CD8-positive, alpha-beta memory T cell (primary cell): Measurements from ENCODE around the gene NBDY. TPM values are rescaled to one million over a fixed set of nuclear protein-coding genes. Genes with fewer than 3 reads are reported as not detected.

Experiments used
- CTCF ChIA-PET: fragments of 350-600 bp; sonication (Branson Sonifier 250); formaldehyde crosslinking; loops from one replicate; lab custom pipeline; 2021; ENCODE audit warnings: antibody characterized with exemption; lab: Charles Lee
- POLR2A ChIA-PET: fragments of 350-600 bp; sonication (Branson Sonifier 250); formaldehyde crosslinking; loops from one replicate; lab custom pipeline; 2021; ENCODE audit warnings: antibody characterized with exemption; lab: Charles Lee
- DNase-seq, 5 donors: peaks; one replicate each; pipeline versions ENCODE4 v3.0.0 to v3.0.0-alpha.2; 2020 to 2022; ENCODE audit warnings: mixed read lengths in 1 of 5
- H3K27ac ChIP-seq: one replicate; pipeline ENCODE4 v1.7.0; 2013; ENCODE audit warnings: low read depth, mild to moderate bottlenecking, low read length, moderate library complexity
- H3K27me3 ChIP-seq: 2 replicates; pipeline ENCODE4 v1.7.0; 2013; ENCODE audit warnings: low read length, mild to moderate bottlenecking; ENCODE audit not compliant: insufficient read depth, poor library complexity, severe bottlenecking
- H3K36me3 ChIP-seq: 2 replicates; pipeline ENCODE4 v1.7.0; 2013; ENCODE audit warnings: mild to moderate bottlenecking, low read length, moderate library complexity; ENCODE audit not compliant: insufficient read depth
- H3K4me1 ChIP-seq: 2 replicates; pipeline ENCODE4 v1.7.0; 2013; ENCODE audit warnings: mild to moderate bottlenecking, low read length, moderate library complexity; ENCODE audit not compliant: insufficient read depth
- H3K4me3 ChIP-seq: 2 replicates; pipeline ENCODE4 v1.7.0; 2013; ENCODE audit warnings: mild to moderate bottlenecking, low read length
- H3K9me3 ChIP-seq: 2 replicates; pipeline ENCODE4 v1.7.0; 2013; ENCODE audit warnings: mild to moderate bottlenecking, low read length
- H3K27ac Mint-ChIP-seq, 8 donors: one replicate each; pipeline ENCODE4 v1.8.0; 2020 to 2021; ENCODE audit warnings: mixed read lengths in 8 of 8, mild to moderate bottlenecking in 6 of 8, inconsistent platforms in 3 of 8, moderate library complexity in 3 of 8
- H3K27me3 Mint-ChIP-seq, 2 donors: one replicate each; pipeline ENCODE4 v1.8.0; 2020 to 2021; ENCODE audit warnings: mixed read lengths in 2 of 2, mild to moderate bottlenecking in 1 of 2, moderate library complexity in 1 of 2
- H3K36me3 Mint-ChIP-seq, 3 donors: one replicate each; pipeline ENCODE4 v1.8.0; 2020 to 2021; ENCODE audit warnings: mixed read lengths in 3 of 3, inconsistent platforms in 1 of 3, mild to moderate bottlenecking in 1 of 3
- H3K4me1 Mint-ChIP-seq, 3 donors: one replicate each; pipeline ENCODE4 v1.8.0; 2020 to 2021; ENCODE audit warnings: mixed read lengths in 3 of 3, inconsistent platforms in 1 of 3, mild to moderate bottlenecking in 1 of 3
- H3K4me3 Mint-ChIP-seq, 7 donors: one replicate each; pipeline ENCODE4 v1.8.0; 2020 to 2021; ENCODE audit warnings: mixed read lengths in 7 of 7, mild to moderate bottlenecking in 6 of 7, moderate library complexity in 4 of 7, inconsistent platforms in 2 of 7
- H3K9me3 Mint-ChIP-seq, 5 donors: one replicate each; pipeline ENCODE4 v1.8.0; 2020 to 2022; ENCODE audit warnings: mixed read lengths in 5 of 5, mild to moderate bottlenecking in 3 of 5, moderate library complexity in 2 of 5, inconsistent platforms in 1 of 5
- polyA plus RNA-seq: library from polyadenylated mRNA; unstranded; fragments of 300-500 nt; fragmentation: Illumina TruSeq; gene quantifications from one replicate; pipeline ENCODE4 v1.2.3, GENCODE V29; 2021
- total RNA-seq, 2 experiments: library from RNA; stranded (reverse); gene quantifications; one replicate each; pipeline ENCODE4 v1.2.3, GENCODE V29; 2021

NBDY gene
- total and polyA plus RNA-seq, 3 experiments from 2014 or later: 34.1 to 65.2 (median 34.8) TPM

DNA sequence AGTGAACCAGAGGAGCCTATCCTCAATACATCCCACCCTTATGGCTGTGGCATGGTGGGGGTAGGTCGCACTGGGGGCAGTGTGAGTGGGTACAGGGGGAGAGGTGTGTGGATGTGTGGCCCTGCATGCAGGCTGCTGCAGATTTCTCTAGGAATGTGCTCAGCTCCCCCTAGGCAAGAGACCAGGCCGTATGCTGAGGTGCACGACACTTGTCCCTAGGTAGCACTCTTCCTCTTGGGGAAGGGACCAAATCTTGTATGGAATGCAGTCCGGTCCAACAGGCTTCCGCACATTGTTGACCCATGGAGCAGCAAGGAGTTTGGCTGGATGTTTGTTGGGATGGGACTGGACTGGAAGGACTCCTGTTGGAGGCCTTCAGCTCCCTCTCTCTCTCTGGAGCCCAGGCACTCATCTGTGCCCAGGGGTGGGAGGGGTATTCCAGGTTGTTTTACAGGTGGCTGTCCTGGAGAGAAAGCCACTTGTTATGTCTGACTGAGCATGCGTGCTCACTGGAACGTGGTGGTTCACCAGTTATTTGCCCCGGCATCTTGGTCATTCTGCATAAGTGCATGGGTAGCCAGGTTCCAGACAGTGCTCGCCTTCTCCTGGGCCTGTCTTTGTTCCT, 55.1 kb downstream of the NBDY start:
- Mint-ChIP-seq H3K27ac (peak overlapping the region in 3 of 8 donors; percentile 27 to 47 (median 33)), H3K4me3 (peak overlapping the region in 4 of 7 donors; percentile 25 to 98 (median 40)), H3K36me3 (peaks cover 0 to 41% (median 2%) of the 10 kb centered on the region in 3 donors), H3K27me3 (no peaks in the 10 kb centered on the region), H3K9me3 (no peaks in the 10 kb centered on the region), H3K4me1 (peaks cover 23 to 45% (median 32%) of the 10 kb centered on the region in 3 donors)
- DNase-seq: no peak
- ChIA-PET POLR2A (no interaction called here), CTCF (interaction anchor here (0.7 kb wide), 1 partner anchor 194 kb away, joined by 3 read pairs; no protein-coding TSS in a partner anchor)
- no peak overlapping the region for H3K4me3 ChIP-seq
- no peaks in the 10 kb centered on the region for H3K9me3 ChIP-seq
- no peaks in the 10 kb centered on the region for H3K36me3 ChIP-seq
- peaks cover 13% of the 10 kb centered on the region for H3K4me1 ChIP-seq
- no peak overlapping the region for H3K27ac ChIP-seq
- H3K27me3 ChIP-seq: no peaks in the 10 kb centered on the region

DNA sequence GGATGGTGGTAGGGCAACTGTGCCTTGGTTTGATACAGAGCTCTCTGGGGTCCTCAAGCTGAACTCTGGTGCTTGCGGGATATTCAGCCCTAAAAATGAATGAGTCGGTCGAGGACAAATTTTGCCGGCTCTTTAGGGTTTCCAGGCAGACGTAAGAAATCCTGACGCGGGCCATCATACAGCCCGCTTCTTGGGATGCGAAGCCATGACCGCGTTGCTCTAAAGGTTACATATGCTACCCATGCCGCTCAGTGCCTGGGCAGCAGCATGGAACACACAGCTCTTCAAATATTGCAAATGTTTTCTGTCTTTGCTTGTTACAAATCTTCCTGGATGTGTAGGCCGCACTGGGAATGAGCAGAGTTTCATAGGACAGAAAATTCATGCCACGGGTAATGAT, 55.6 kb downstream of the NBDY start:
- Histone ChIP-seq H3K4me1 (peaks cover 13% of the 10 kb centered on the region), H3K27ac (no peak overlapping the region), H3K9me3 (no peaks in the 10 kb centered on the region), H3K27me3 (no peaks in the 10 kb centered on the region), H3K4me3 (no peak overlapping the region), H3K36me3 (no peaks in the 10 kb centered on the region)
- ChIA-PET POLR2A (no interaction called here), CTCF (no interaction called here)
- H3K27ac Mint-ChIP-seq: peak overlapping the region in 3 of 8 donors; percentile 22 to 47 (median 33)
- H3K9me3 Mint-ChIP-seq: no peaks in the 10 kb centered on the region
- H3K4me3 Mint-ChIP-seq: peak overlapping the region in 3 of 7 donors; percentile 12 to 42 (median 25)
- no peaks in the 10 kb centered on the region for H3K27me3 Mint-ChIP-seq
- peaks cover 0 to 41% (median 2%) of the 10 kb centered on the region in 3 donors for H3K36me3 Mint-ChIP-seq
- H3K4me1 Mint-ChIP-seq: peaks cover 26 to 48% (median 33%) of the 10 kb centered on the region in 3 donors
- no peak for DNase-seq

DNA sequence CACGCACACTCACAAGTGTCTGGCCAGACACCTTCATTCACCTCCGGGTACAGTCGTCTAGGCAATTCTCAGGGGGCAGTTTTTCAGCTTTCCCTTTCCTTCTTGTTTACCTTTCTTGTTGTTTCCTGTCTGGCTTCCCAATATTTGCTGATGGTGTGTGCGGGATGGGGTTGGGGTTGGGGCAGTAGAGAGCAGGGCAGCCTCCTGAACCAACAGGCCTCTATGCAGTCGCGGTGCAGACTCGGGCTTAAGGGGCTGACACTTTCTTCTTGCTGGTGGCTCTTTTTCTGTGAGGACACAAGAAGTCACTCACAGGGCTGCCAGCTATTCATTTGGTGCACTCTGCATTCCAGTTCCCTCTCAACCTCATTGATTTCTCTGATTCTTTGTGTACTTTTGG, 56.4 kb downstream of the NBDY start:
- Mint-ChIP-seq H3K36me3 (peaks cover 0 to 47% (median 4%) of the 10 kb centered on the region in 3 donors), H3K27me3 (no peaks in the 10 kb centered on the region), H3K4me1 (peaks cover 33 to 48% (median 33%) of the 10 kb centered on the region in 3 donors), H3K4me3 (no peak overlapping the region), H3K9me3 (no peaks in the 10 kb centered on the region), H3K27ac (peak overlapping the region in 4 of 8 donors; percentile 6 to 74 (median 35))
- no peak overlapping the region for H3K4me3 ChIP-seq
- no peaks in the 10 kb centered on the region for H3K36me3 ChIP-seq
- DNase-seq: no peak
- POLR2A ChIA-PET: no interaction called here
- CTCF ChIA-PET: no interaction called here
- no peaks in the 10 kb centered on the region for H3K27me3 ChIP-seq
- H3K27ac ChIP-seq: no peak overlapping the region
- H3K9me3 ChIP-seq: no peaks in the 10 kb centered on the region
- peaks cover 13% of the 10 kb centered on the region for H3K4me1 ChIP-seq

DNA sequence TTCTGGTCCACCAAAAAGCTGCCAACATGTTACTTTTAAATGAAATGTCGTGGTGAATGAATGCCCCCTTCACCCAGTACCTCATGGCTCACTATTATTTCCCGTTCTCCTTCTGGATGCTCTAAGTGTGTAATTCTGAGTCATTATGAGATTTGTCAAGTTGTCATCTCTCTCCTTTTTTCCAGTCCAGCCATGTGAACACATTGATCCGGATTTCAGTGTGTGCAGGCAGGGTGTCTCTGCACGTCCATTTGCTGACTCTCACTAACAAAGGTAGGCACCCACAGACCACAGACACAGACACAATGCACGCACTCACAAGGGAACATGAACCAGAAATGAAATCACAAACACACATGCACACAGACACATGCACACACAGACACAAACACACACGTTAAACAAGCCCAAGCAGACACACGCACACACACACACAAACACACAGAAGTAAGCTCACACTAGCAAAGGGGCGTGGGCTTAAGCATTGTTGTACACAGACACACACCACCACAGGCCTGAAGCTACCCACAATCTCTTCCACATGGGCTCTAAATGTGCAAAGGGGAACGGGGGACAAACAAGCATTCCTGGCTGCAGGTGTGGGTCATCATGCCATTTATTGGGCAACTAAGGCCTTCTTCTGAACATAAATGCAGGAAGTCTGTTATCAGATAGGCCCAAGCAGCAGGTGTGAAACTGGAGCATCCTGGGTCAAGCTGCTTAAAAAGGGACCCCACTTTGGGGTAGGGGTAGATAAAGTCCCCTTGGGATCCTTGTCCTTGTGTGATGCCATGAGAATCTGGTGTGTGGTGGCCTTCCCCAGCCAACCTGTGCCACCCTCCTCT, 58.1 kb downstream of the NBDY start:
- peaks cover 24 to 46% (median 34%) of the 10 kb centered on the region in 3 donors for H3K4me1 Mint-ChIP-seq
- CTCF ChIA-PET: no interaction called here

DNA sequence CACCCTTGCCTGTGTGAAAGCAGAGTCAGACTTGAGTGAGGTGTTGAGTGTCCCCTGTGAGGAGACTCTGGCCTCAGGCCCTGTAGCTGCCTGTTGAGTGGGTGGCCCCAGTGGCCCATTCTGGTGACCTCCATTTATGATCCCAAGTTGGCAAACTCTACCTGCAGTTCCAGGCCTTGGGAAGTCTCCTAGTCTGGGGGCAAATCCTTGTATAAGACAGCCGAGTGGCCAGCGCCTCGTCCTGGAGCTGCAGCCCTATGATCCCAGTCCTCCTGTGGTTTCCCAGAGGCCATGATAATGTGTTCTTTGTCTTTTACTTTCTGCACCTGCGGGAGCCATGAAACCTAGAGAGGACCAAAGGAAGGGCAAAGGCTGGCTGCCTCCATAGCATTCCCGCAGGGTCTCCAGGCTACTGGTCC, 58.7 kb downstream of the NBDY start:
- Mint-ChIP-seq H3K9me3 (no peaks in the 10 kb centered on the region), H3K4me3 (peak overlapping the region in 1 of 7 donors; percentile 38), H3K4me1 (peaks cover 23 to 45% (median 39%) of the 10 kb centered on the region in 3 donors), H3K27ac (peak overlapping the region in 1 of 8 donors; percentile 2), H3K27me3 (no peaks in the 10 kb centered on the region), H3K36me3 (peaks cover 0 to 39% (median 7%) of the 10 kb centered on the region in 3 donors)
- ChIA-PET CTCF (interaction anchor here (0.7 to 0.9 kb wide), 2 partner anchors 190 to 499 kb away, joined by 3 to 4 read pairs; no protein-coding TSS in a partner anchor), POLR2A (no interaction called here)
- Histone ChIP-seq H3K4me3 (no peak overlapping the region), H3K4me1 (no peaks in the 10 kb centered on the region), H3K27me3 (no peaks in the 10 kb centered on the region), H3K36me3 (no peaks in the 10 kb centered on the region), H3K27ac (no peak overlapping the region), H3K9me3 (no peaks in the 10 kb centered on the region)
- DNase-seq: no peak

More for the DNA sequence above, 58.1 kb downstream of the NBDY start:
- Histone ChIP-seq H3K27ac (no peak overlapping the region), H3K4me3 (no peak overlapping the region), H3K36me3 (no peaks in the 10 kb centered on the region), H3K27me3 (no peaks in the 10 kb centered on the region), H3K4me1 (peaks cover 2% of the 10 kb centered on the region), H3K9me3 (no peaks in the 10 kb centered on the region)
- DNase-seq: no peak
- Mint-ChIP-seq H3K36me3 (peaks cover 0 to 44% (median 7%) of the 10 kb centered on the region in 3 donors), H3K27me3 (no peaks in the 10 kb centered on the region), H3K9me3 (no peaks in the 10 kb centered on the region), H3K27ac (peak overlapping the region in 4 of 8 donors; percentile 3 to 69 (median 26)), H3K4me3 (peak overlapping the region in 1 of 7 donors; percentile 7)
- POLR2A ChIA-PET: no interaction called here

DNA sequence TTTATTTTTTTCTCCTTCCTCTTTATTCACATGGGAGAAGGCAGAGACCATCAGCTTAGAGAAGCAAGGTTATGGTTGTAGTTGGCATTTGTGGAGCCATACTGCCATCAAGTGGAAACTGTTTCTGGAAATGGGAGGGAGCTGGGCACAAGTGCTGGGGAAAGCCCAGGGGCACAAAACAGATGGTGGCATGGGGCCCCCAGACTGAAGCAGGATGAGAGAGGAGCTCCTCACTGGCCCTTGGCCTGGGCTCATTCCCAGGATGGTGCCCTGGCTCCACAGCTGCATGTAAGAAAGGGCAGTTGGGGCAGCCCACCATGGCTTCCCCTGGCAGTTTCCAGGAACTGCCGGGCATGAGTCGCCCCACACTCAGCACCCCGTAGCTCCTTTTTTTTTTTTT, 59.2 kb downstream of the NBDY start:
- Mint-ChIP-seq H3K27ac (peak overlapping the region in 1 of 8 donors; percentile 2), H3K4me3 (peak overlapping the region in 1 of 7 donors; percentile 59), H3K36me3 (peaks cover 0 to 37% (median 7%) of the 10 kb centered on the region in 3 donors), H3K9me3 (no peaks in the 10 kb centered on the region), H3K4me1 (peaks cover 18 to 40% (median 39%) of the 10 kb centered on the region in 3 donors), H3K27me3 (no peaks in the 10 kb centered on the region)
- ChIA-PET POLR2A (no interaction called here), CTCF (interaction anchor here (0.7 to 0.9 kb wide), 2 partner anchors 190 to 499 kb away, joined by 3 to 4 read pairs; no protein-coding TSS in a partner anchor)
- DNase-seq: no peak
- H3K4me3 ChIP-seq: no peak overlapping the region
- H3K27ac ChIP-seq: no peak overlapping the region
- no peaks in the 10 kb centered on the region for H3K36me3 ChIP-seq
- no peaks in the 10 kb centered on the region for H3K27me3 ChIP-seq
- H3K4me1 ChIP-seq: no peaks in the 10 kb centered on the region
- no peaks in the 10 kb centered on the region for H3K9me3 ChIP-seq

DNA sequence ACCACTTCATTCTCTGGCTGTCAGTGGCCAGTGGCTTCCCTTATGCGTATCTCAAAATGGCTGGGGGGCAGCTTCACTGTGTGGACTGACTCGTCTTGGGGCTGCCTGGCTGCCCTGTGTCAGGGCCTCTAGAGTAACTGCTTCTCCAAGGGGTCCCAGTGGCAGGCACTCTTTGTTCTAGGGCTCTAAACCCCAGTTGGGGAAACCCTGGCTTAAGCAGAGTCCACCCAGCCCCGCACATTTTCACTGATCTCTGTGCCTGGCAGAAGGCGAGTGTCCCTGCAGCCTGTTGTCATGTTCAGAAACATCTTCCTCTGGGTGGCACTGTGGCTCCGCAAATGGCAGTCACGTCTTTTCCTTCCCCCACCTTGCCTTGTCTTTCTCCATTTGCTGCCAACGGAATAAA, 59.7 kb downstream of the NBDY start:
- no peaks in the 10 kb centered on the region for H3K36me3 ChIP-seq
- Mint-ChIP-seq H3K36me3 (peaks cover 0 to 34% (median 7%) of the 10 kb centered on the region in 3 donors), H3K4me1 (peaks cover 14 to 39% (median 35%) of the 10 kb centered on the region in 3 donors), H3K4me3 (peak overlapping the region in 2 of 7 donors; percentile 38 to 59), H3K9me3 (no peaks in the 10 kb centered on the region), H3K27ac (peak overlapping the region in 2 of 8 donors; percentile 53 to 70), H3K27me3 (no peaks in the 10 kb centered on the region)
- ChIA-PET POLR2A (no interaction called here), CTCF (interaction anchor here (0.7 to 0.9 kb wide), 2 partner anchors 189 to 499 kb away, joined by 3 to 4 read pairs; no protein-coding TSS in a partner anchor)
- H3K27me3 ChIP-seq: no peaks in the 10 kb centered on the region
- H3K4me1 ChIP-seq: no peaks in the 10 kb centered on the region
- no peak overlapping the region for H3K27ac ChIP-seq
- H3K4me3 ChIP-seq: no peak overlapping the region
- DNase-seq: peak in 1 of 5 donors; percentile 57
- no peaks in the 10 kb centered on the region for H3K9me3 ChIP-seq
